ENCODE measurements around the gene WFIKKN1.

Gene WFIKKN1

GRCh38 chr16:610513-611381, 20.0 kb upstream of the WFIKKN1 start:
- Histone ChIP-seq H3K4me1 (ENCODE audit: control insufficient read depth, insufficient read depth, low read length) (no peaks in the 10 kb centered on the region), H3K27ac (ENCODE audit: extremely low read depth, low read depth, low read length) (no peak overlapping the region), H3K4me3 (ENCODE audit: low read depth, low read length) (no peak overlapping the region), H3K9me3 (ENCODE audit: control insufficient read depth, insufficient read depth, low read depth, low read length) (no peaks in the 10 kb centered on the region), H3K36me3 (ENCODE audit: control insufficient read depth in 2 of 2, insufficient read depth in 1 of 2, low read length in 2 of 2) (peaks cover 0 to 3% of the 10 kb centered on the region in 2 experiments; a peak in 1 of 3 replicates)
- CTCF ChIA-PET = interaction anchor here (0.7 to 2.0 kb wide), 3 partner anchors 10 to 515 kb away, joined by 4 to 8 read pairs (median 4); no protein-coding TSS in a partner anchor
- POLR2A ChIA-PET = no interaction called here
- TF ChIP-seq ZNF654 (tag by site-specific recombination; IDR thresholded peaks at IDR 0.05; ENCODE audit: low read depth) (peak; percentile 36; the same call in 1 of the 2 replicates), ZNF341 (tag by site-specific recombination; IDR thresholded peaks at IDR 0.05; ENCODE audit: low read depth) (peak; percentile 16; the same call in 1 of the 2 replicates), ZNF112 (tag by site-specific recombination; IDR thresholded peaks at IDR 0.05) (no peak)

- Histone ChIP-seq H3K9me3 (ENCODE audit: control insufficient read depth, insufficient read depth, low read depth, low read length) (no peaks in the 10 kb centered on the region), H3K27ac (ENCODE audit: extremely low read depth, low read depth, low read length) (no peak overlapping the region), H3K4me1 (ENCODE audit: control insufficient read depth, insufficient read depth, low read length) (no peaks in the 10 kb centered on the region), H3K4me3 (ENCODE audit: low read depth, low read length) (no peak overlapping the region), H3K36me3 (ENCODE audit: control insufficient read depth in 2 of 2, insufficient read depth in 1 of 2, low read length in 2 of 2) (peaks cover 0 to 3% of the 10 kb centered on the region in 2 experiments; a peak in 1 of 3 replicates)
- TF ChIP-seq ZNF792 (tag by site-specific recombination; IDR thresholded peaks at IDR 0.05) (no peak), BCL11A (tag by site-specific recombination; IDR thresholded peaks at IDR 0.05; ENCODE audit: low read depth) (no peak), ZSCAN16 (tag by site-specific recombination; IDR thresholded peaks at IDR 0.05) (no peak), KLF7 (tag by site-specific recombination; IDR thresholded peaks at IDR 0.05; ENCODE audit: borderline replicate concordance) (no peak), ZNF148 (tag by site-specific recombination; IDR thresholded peaks at IDR 0.05; ENCODE audit: borderline replicate concordance) (no peak), ZFHX2 (tag by site-specific recombination; conservative IDR thresholded peaks at IDR 0.05) (peak; percentile 51), ZNF621 (tag by site-specific recombination; IDR thresholded peaks at IDR 0.05) (no peak), EGR2 (tag by site-specific recombination; IDR thresholded peaks at IDR 0.05; ENCODE audit: low read depth) (peak; percentile 70; the same call in 1 of the 2 replicates)
- ChIA-PET POLR2A (no interaction called here), CTCF (no interaction called here)
Measured at GRCh38 chr16:615122-615521, 15.7 kb upstream of the WFIKKN1 start.

- no peak overlapping the region for H3K4me3 ChIP-seq (ENCODE audit: low read depth, low read length)
- H3K36me3 ChIP-seq (ENCODE audit: control insufficient read depth in 2 of 2, insufficient read depth in 1 of 2, low read length in 2 of 2) = peaks cover 0 to 3% of the 10 kb centered on the region in 2 experiments; a peak in 1 of 3 replicates
- CTCF ChIA-PET = interaction anchor here (0.7 kb wide), 1 partner anchor 15 kb away, joined by 3 read pairs; no protein-coding TSS in a partner anchor
- POLR2A ChIA-PET = no interaction called here
- H3K27ac ChIP-seq (ENCODE audit: extremely low read depth, low read depth, low read length) = no peak overlapping the region
- H3K9me3 ChIP-seq (ENCODE audit: control insufficient read depth, insufficient read depth, low read depth, low read length) = no peaks in the 10 kb centered on the region
- no peaks in the 10 kb centered on the region; the same call in 1 of the 2 replicates for H3K4me1 ChIP-seq (ENCODE audit: control insufficient read depth, insufficient read depth, low read length)
- no peak for TF ChIP-seq ZNF354C (tag by site-specific recombination; IDR thresholded peaks at IDR 0.05; ENCODE audit: borderline replicate concordance, low read depth)
- TF ChIP-seq ZNF704 (tag by site-specific recombination; IDR thresholded peaks at IDR 0.05) = no peak
- TF ChIP-seq ZNF239 (tag by site-specific recombination; IDR thresholded peaks at IDR 0.05) = no peak
- no peak for TF ChIP-seq ZNF560 (tag by site-specific recombination; IDR thresholded peaks at IDR 0.05; ENCODE audit: borderline replicate concordance)
- TF ChIP-seq KLF1 (tag by site-specific recombination; IDR thresholded peaks at IDR 0.05) = no peak
- TF ChIP-seq ZNF561 (tag by site-specific recombination; IDR thresholded peaks at IDR 0.05; ENCODE audit: borderline replicate concordance) = no peak
- no peak for TF ChIP-seq ZNF660 (tag by site-specific recombination; IDR thresholded peaks at IDR 0.05)
- TF ChIP-seq ZNF280D (tag by site-specific recombination; IDR thresholded peaks at IDR 0.05) = no peak
- no peak for TF ChIP-seq ZNF140 (tag by site-specific recombination; IDR thresholded peaks at IDR 0.05)
- TF ChIP-seq ZNF521 (tag by site-specific recombination; IDR thresholded peaks at IDR 0.05) = no peak
- TF ChIP-seq SETDB1 (IDR thresholded peaks at IDR 0.05; ENCODE audit: insufficient read length, low read length) = no peak
- TF ChIP-seq ZNF658 (tag by site-specific recombination; IDR thresholded peaks at IDR 0.05) = no peak
Measured at GRCh38 chr16:616733-617586, 13.8 kb upstream of the WFIKKN1 start.

Data from HEK293 (cell line).